Bronchus fibroblast of lung (primary cell): ENCODE results near the gene CADM2. TPM values are rescaled to one million over a fixed set of nuclear protein-coding genes. Genes with fewer than 3 reads are reported as not detected.

Source experiments
- total RNA-seq: library from RNA; depleted of rRNA; stranded (reverse); fragments of >200 nt; gene quantifications from 2 replicates; pipeline ENCODE4 v1.2.3, GENCODE V29; 2015

The CADM2 gene
- total RNA-seq = 0.15 TPM in 1 of 2 replicates, not detected in the other

GRCh38 chr3:84958495-84959469 is at the start of gene CADM2:
TSS of gene CADM2 (plus strand) at chr3:84958989.

